ENCODE data around the gene WDPCP. TPM values are rescaled to one million over a fixed set of nuclear protein-coding genes. Genes with fewer than 3 reads are reported as not detected.
"Not testable (repeated sequence)": the region's sequence is repeated elsewhere in the genome, so short reads cannot be mapped to it uniquely, and the experiment has no call there.

Gene WDPCP
- total RNA-seq, 2 donors from 2014 or later, result 8.7 to 15.7 TPM

DNA sequence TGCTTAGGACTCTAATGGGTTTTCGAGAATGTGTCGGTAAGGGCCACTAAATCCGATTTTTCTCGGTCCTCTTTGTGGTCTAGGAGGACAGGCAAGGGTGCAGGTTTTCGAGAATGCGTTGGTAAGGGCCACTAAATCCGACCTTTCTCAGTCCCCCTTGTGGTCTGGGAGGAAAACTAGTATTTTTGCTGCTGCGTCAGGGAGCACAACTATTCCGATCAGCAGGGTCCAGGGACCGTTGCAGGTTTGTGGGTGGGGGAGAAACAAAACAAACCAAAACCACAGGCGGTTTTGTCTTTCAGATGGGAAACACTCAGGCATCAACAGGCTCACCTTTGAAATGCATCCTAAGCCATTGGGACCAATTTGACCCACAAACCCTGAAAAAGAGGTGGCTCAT, 264.6 kb downstream of the WDPCP start:
- H3K27ac Mint-ChIP-seq; H3K4me1 Mint-ChIP-seq (ENCODE audit: low read depth in 2 of 2); H3K4me3 Mint-ChIP-seq; H3K36me3 Mint-ChIP-seq; ATAC-seq; H3K27me3 Mint-ChIP-seq; H3K9me3 Mint-ChIP-seq; DNase-seq (ENCODE audit: low spot score): not testable (repeated sequence)

DNA sequence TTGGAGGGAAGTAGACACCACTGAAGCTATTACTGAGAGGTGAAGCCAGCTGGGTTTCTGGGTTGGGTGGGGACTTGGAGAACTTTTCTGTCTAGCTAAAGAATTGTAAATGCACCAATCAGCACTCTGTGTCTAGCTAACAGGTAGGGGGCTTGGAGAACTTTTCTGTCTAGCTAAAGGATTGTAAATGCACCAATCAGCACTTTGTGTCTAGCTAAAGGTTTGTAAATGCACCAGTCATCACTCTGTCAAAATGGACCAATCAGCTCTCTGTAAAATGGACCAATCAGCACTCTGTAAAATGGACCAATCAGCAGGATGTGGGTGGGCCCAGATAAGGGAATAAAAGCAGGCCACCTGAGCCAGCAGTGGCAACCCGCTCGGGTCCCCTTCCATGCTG, 266.3 kb downstream of the WDPCP start:
- not testable (repeated sequence) for ATAC-seq; DNase-seq (ENCODE audit: low spot score); H3K27me3 Mint-ChIP-seq; H3K27ac Mint-ChIP-seq; H3K36me3 Mint-ChIP-seq; H3K9me3 Mint-ChIP-seq; H3K4me3 Mint-ChIP-seq; H3K4me1 Mint-ChIP-seq (ENCODE audit: low read depth in 2 of 2)

DNA sequence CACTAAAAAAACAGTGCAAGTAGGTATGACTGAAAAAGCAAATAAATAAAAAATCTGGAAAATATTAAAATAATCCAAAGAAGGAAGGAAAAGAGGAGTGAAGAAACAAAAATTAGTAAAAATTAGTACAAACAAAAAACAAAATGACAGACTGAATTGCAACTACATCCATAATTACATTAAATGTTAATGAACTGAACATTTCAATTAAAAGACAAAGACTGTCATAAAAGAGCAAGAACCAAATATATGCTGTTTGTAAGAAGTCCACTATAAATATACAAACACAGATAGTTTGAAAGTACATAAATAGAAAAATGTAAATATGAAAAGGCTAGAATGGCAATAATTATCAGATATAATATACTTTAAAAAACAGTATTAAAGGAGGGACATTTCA, 267.6 kb downstream of the WDPCP start:
- DNase-seq (ENCODE audit: low spot score) (no peak), ATAC-seq (no peak)
- no peaks in the 10 kb centered on the region for H3K9me3 Mint-ChIP-seq
- H3K36me3 Mint-ChIP-seq, result peaks cover 6% of the 10 kb centered on the region
- no peaks in the 10 kb centered on the region for H3K4me1 Mint-ChIP-seq (ENCODE audit: low read depth in 2 of 2)
- no peaks in the 10 kb centered on the region for H3K27me3 Mint-ChIP-seq
- no peak overlapping the region for H3K27ac Mint-ChIP-seq
- no peak overlapping the region for H3K4me3 Mint-ChIP-seq

DNA sequence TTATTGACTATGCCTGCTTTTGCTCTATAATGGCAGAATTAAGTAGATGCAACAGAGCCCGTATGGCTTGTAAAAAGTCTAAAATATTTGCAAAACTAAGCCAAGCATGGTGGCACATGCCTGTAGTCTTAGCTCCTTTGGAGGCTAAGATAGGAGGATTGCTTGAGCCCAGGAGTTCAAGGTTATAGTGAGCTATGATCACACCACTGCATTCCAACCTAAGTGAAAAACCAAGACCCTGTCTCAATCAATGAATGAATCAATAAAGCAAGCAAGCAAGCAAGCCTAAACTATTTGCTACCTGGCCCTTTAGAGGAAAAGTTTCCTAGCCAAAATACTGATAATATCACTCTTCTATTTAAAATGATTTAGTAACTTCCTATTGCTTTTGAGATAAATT, 277.7 kb downstream of the WDPCP start:
- peaks cover 36% of the 10 kb centered on the region for H3K36me3 Mint-ChIP-seq
- DNase-seq (ENCODE audit: low spot score) (no peak), ATAC-seq (no peak)
- H3K4me3 Mint-ChIP-seq, result no peak overlapping the region
- H3K9me3 Mint-ChIP-seq, result peaks cover 12% of the 10 kb centered on the region
- no peak overlapping the region for H3K27ac Mint-ChIP-seq
- no peaks in the 10 kb centered on the region for H3K4me1 Mint-ChIP-seq (ENCODE audit: low read depth in 2 of 2)
- H3K27me3 Mint-ChIP-seq, result no peaks in the 10 kb centered on the region

DNA sequence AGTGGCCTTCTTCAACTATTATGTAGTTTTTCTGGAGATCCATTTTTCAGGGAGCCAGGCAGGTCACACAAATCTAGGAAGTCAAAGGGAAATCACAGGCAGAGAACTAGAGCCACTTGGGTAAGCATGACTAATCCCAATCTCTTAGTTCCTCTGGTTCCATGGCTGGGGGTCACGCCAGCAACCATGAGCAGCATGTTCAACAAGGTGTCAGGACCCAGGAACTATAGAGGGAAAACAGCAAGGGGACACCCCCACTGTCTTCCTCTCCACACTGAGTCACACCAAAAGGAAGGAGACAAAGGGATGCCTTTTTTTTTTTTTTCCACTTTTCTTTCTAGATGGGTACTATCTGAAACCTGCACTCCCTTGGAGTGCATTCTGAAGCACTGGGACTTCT, 286.8 kb downstream of the WDPCP start:
- DNase-seq (ENCODE audit: low spot score) (no peak), ATAC-seq (no peak)
- Mint-ChIP-seq H3K27ac (no peak overlapping the region), H3K4me1 (ENCODE audit: low read depth in 2 of 2) (no peaks in the 10 kb centered on the region), H3K9me3 (peaks cover 26% of the 10 kb centered on the region), H3K27me3 (no peaks in the 10 kb centered on the region), H3K36me3 (peaks cover 52% of the 10 kb centered on the region), H3K4me3 (no peak overlapping the region)

DNA sequence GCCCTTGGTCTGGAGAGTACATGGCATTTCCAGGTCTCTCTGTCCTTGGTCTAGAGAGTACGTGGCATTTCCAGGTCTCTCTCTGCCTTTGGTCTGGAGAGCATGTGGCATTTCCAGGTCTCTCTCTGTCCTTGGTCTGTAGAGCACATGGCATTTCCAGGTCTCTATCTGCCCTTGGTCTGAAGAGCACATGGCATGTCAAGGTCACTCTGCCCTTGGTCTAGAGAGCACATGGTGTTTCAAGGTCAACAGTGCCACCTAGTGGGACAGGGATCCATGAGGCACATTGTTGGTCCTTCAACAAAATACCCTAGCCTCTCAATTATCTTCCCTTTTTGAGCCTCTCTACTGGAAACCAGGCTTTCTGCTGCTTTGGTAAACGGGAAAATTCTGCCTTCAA, 287.4 kb downstream of the WDPCP start:
- no peak overlapping the region for H3K4me3 Mint-ChIP-seq
- H3K4me1 Mint-ChIP-seq (ENCODE audit: low read depth in 2 of 2), result no peaks in the 10 kb centered on the region
- peaks cover 24% of the 10 kb centered on the region for H3K9me3 Mint-ChIP-seq
- ATAC-seq (no peak), DNase-seq (ENCODE audit: low spot score) (no peak)
- no peaks in the 10 kb centered on the region for H3K27me3 Mint-ChIP-seq
- no peak overlapping the region for H3K27ac Mint-ChIP-seq
- H3K36me3 Mint-ChIP-seq, result peaks cover 51% of the 10 kb centered on the region

DNA sequence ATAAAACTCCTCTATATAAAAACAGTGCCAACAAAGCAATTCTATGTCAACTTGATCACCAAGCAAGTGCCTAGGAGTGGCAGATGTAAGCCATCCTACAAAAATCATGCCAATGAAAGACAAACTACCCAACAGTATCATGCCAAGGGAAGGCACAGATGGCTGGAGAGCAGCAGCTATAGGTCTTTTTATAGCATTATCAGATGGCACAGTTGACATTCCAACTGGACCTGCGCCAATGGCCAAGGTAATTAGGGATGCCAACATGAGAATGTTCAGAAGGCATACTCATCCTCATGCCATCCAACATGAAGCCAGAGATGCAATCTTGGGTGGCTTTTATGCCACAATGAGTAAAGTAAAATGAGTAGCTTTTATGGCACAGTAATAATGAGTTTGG, 300.3 kb downstream of the WDPCP start:
- Mint-ChIP-seq H3K27ac (no peak overlapping the region), H3K9me3 (peaks cover 7% of the 10 kb centered on the region), H3K4me1 (ENCODE audit: low read depth in 2 of 2) (no peaks in the 10 kb centered on the region), H3K36me3 (peaks cover 21% of the 10 kb centered on the region), H3K27me3 (no peaks in the 10 kb centered on the region), H3K4me3 (no peak overlapping the region)
- ATAC-seq (no peak), DNase-seq (ENCODE audit: low spot score) (no peak)

DNA sequence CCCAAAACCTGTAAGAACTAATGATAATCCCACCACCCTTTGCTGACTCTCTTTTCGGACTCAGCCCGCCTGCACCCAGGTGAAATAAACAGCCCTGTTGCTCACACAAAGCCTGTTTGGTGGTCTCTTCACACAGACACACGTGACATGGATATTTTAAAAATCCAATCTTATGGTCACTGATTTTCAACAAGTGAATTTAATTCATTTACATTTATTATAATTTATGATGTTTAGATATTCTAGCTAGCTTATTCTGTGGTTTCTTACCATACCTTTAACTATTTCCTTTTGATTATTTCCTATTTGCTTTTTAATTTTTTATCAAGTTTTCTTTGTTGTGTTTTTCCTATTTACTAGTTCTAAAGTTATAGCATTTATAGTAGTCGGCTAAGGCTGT, 301.8 kb downstream of the WDPCP start:
- not testable (repeated sequence) for H3K4me1 Mint-ChIP-seq (ENCODE audit: low read depth in 2 of 2); H3K4me3 Mint-ChIP-seq; ATAC-seq; H3K27ac Mint-ChIP-seq; DNase-seq (ENCODE audit: low spot score); H3K27me3 Mint-ChIP-seq; H3K9me3 Mint-ChIP-seq
- peaks cover 21% of the 10 kb centered on the region for H3K36me3 Mint-ChIP-seq

DNA sequence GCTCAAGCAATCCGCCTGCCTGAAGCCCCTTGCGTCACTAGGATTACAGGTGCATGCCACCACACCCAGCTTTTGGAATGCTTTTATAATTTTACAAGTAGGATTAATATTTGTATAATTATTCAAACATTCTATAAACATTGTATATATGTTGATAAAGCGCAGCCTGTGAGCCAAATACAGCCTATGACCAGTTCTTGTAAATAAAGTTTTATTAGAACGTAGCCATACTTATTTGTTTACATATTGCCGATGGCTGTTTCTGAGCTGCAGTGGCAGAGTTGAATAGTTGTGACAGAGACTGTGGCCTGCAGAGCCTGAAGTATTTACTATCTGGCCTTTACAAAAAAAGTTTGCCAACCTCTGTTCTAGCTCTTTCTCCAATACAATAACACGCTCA, 305.0 kb downstream of the WDPCP start:
- no peak for DNase-seq (ENCODE audit: low spot score)
- Mint-ChIP-seq H3K36me3 (peaks cover 48% of the 10 kb centered on the region), H3K4me1 (ENCODE audit: low read depth in 2 of 2) (no peaks in the 10 kb centered on the region), H3K9me3 (peaks cover 26% of the 10 kb centered on the region), H3K4me3 (no peak overlapping the region), H3K27me3 (no peaks in the 10 kb centered on the region), H3K27ac (no peak overlapping the region)
- no peak for ATAC-seq

DNA sequence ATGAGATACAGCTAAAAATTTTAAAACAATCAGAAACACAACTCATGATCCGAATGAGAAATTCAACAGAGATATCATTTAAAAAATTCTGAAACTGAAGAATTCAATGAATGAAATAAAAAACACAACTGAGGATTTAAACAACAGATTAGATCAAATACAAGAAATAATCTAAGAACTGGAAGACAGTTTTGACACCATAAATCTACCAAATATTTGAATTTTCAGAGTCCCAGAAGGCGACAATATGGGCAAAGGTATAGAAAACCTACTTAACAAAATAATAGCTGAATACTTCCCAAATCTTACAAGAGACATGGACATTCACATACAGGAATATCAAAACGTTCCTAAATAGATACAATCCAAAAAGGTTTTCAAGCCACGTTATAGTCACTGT, 315.7 kb downstream of the WDPCP start:
- Mint-ChIP-seq H3K36me3 (peaks cover 52% of the 10 kb centered on the region), H3K27ac (no peak overlapping the region), H3K27me3 (no peaks in the 10 kb centered on the region), H3K4me3 (no peak overlapping the region), H3K4me1 (ENCODE audit: low read depth in 2 of 2) (no peaks in the 10 kb centered on the region), H3K9me3 (peaks cover 27% of the 10 kb centered on the region)
- no peak for ATAC-seq
- no peak for DNase-seq (ENCODE audit: low spot score)

DNA sequence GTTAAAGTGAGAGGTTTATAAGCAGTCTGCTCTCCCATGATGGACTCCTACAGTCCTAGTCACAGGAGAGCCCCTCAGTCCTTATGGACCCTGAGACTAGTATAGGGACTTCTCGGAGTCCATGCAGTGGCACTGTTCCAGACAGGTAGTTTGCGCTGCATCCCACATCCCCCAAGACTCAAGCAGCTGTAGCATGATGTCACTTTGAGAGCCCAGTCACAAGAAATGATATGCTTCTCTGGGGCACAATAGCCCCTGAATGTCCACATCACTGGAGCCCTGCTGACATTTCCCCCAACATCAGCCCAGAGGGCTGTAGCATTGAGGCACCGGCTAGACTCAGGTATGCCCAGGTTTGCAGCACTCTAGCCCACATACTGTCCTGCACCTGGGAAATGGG, 317.6 kb downstream of the WDPCP start:
- no peaks in the 10 kb centered on the region for H3K27me3 Mint-ChIP-seq
- H3K9me3 Mint-ChIP-seq, result peaks cover 25% of the 10 kb centered on the region
- no peak overlapping the region for H3K4me3 Mint-ChIP-seq
- no peak for DNase-seq (ENCODE audit: low spot score)
- no peak overlapping the region for H3K27ac Mint-ChIP-seq
- no peaks in the 10 kb centered on the region for H3K4me1 Mint-ChIP-seq (ENCODE audit: low read depth in 2 of 2)
- peaks cover 51% of the 10 kb centered on the region for H3K36me3 Mint-ChIP-seq
- peak in 1 of 2 donors; percentile 24 for ATAC-seq

DNA sequence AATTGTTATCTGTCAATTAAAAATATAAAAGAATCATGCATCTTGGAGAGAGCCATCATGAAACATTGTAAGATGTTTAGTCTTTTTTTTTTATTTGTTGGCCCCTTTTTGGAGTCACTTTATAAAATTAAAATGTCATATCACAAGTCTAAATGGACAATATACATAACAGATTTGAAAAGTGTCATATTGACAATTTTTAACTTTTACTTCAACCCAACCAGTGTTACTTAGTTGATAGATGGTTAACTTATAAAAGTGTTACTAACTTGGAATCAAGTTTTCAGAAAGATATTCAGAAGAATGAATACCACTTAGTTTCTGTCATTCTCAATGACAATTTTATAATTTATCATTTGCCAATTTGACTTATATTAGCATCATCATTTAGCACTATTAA, 319.3 kb downstream of the WDPCP start:
- Mint-ChIP-seq H3K27ac (no peak overlapping the region), H3K4me3 (no peak overlapping the region), H3K27me3 (no peaks in the 10 kb centered on the region), H3K9me3 (peaks cover 21% of the 10 kb centered on the region), H3K36me3 (peaks cover 38% of the 10 kb centered on the region), H3K4me1 (ENCODE audit: low read depth in 2 of 2) (no peaks in the 10 kb centered on the region)
- DNase-seq (ENCODE audit: low spot score), result no peak
- no peak for ATAC-seq

DNA sequence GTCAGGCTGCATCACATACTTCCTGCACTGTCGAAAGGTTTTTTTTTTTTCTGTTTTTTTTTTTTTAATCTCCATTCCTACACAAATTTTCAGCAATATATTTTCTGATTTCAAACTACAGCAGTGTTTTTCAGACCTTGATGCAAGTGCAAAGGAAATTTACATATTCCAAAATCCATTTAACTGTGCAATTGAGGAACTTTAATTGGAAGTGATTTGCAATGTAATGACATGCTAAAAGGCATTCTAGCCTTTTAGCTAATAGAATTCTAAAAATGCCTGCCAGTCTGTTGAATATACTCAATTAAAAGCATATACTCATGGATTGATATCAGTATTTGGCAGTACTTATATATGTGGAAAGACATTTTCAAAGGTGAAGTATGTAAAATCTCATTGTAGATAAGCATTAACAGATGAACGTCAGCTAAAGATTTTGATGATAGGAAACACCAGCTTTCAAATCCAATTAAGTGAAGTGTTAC, 327.1 kb downstream of the WDPCP start:
- no peaks in the 10 kb centered on the region for H3K27me3 Mint-ChIP-seq
- no peak overlapping the region for H3K27ac Mint-ChIP-seq
- no peak for DNase-seq (ENCODE audit: low spot score)
- peaks cover 3% of the 10 kb centered on the region for H3K9me3 Mint-ChIP-seq
- peaks cover 10% of the 10 kb centered on the region for H3K36me3 Mint-ChIP-seq
- H3K4me1 Mint-ChIP-seq (ENCODE audit: low read depth in 2 of 2), result peaks cover 12 to 14% of the 10 kb centered on the region in 2 donors
- H3K4me3 Mint-ChIP-seq, result no peak overlapping the region
- ATAC-seq, result no peak

DNA sequence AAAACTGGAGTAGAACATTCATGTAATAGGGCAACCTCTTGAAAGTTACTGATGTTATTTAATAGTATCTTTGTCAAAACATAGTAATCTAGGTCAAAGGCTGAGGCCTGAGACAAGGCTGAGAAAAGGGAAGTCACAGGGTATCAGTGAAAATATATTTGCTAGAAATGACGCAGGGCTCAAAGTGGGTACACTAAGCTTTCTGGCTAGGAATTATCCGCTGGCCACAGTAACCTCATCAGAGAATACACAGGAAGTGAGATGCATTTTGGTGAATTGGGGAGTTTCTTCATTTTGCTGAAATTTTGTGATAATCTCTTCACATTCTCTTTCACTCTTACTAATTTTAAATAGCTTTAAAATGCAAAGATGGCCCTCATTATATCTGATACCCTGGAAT, 330.8 kb downstream of the WDPCP start:
- ATAC-seq, result peak; percentile 70 to 78
- peaks cover 3% of the 10 kb centered on the region for H3K9me3 Mint-ChIP-seq
- H3K4me3 Mint-ChIP-seq, result peak overlapping the region; percentile 6
- peaks cover 3% of the 10 kb centered on the region for H3K36me3 Mint-ChIP-seq
- no peaks in the 10 kb centered on the region for H3K27me3 Mint-ChIP-seq
- peak overlapping the region in 1 of 2 donors; percentile 57 for H3K27ac Mint-ChIP-seq
- peaks cover 12 to 14% of the 10 kb centered on the region in 2 donors for H3K4me1 Mint-ChIP-seq (ENCODE audit: low read depth in 2 of 2)
- no peak for DNase-seq (ENCODE audit: low spot score)

DNA sequence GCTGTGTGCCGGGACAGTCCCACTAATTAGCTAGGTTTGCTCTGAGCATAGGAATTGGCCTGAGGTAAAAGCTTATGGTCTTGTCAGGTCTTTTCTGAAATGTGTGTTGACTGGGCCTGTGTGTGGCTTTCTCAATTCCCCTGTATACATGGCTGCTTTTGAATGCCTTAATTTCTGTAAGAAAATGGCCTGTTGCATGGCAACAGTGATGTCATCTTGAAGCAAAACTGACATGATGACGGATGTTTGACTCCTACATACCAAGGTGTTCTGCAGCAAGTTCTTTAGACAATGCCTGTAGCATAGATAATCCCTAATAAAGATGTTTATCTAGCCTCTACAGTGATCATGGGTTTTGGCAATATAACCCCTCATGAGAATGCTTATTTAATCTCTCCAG, 339.1 kb downstream of the WDPCP start:
- no peak for DNase-seq (ENCODE audit: low spot score)
- Mint-ChIP-seq H3K9me3 (peaks cover 11% of the 10 kb centered on the region), H3K27me3 (no peaks in the 10 kb centered on the region), H3K27ac (no peak overlapping the region), H3K36me3 (peaks cover 27% of the 10 kb centered on the region), H3K4me3 (no peak overlapping the region), H3K4me1 (ENCODE audit: low read depth in 2 of 2) (peaks cover 0 to 4% of the 10 kb centered on the region in 2 donors)
- ATAC-seq, result no peak
